ENCODE results near the gene FREM1. TPM values are rescaled to one million over a fixed set of nuclear protein-coding genes. Genes with fewer than 3 reads are reported as not detected.

FREM1 gene
- total RNA-seq, 4 donors from 2014 or later = 1.3 to 5.0 (median 2.2) TPM

- TF ChIP-seq, protein P1, sequence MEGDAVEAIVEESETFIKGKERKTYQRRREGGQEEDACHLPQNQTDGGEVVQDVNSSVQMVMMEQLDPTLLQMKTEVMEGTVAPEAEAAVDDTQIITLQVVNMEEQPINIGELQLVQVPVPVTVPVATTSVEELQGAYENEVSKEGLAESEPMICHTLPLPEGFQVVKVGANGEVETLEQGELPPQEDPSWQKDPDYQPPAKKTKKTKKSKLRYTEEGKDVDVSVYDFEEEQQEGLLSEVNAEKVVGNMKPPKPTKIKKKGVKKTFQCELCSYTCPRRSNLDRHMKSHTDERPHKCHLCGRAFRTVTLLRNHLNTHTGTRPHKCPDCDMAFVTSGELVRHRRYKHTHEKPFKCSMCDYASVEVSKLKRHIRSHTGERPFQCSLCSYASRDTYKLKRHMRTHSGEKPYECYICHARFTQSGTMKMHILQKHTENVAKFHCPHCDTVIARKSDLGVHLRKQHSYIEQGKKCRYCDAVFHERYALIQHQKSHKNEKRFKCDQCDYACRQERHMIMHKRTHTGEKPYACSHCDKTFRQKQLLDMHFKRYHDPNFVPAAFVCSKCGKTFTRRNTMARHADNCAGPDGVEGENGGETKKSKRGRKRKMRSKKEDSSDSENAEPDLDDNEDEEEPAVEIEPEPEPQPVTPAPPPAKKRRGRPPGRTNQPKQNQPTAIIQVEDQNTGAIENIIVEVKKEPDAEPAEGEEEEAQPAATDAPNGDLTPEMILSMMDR (IDR thresholded peaks at IDR 0.05) = no peak
- ATAC-seq (ENCODE audit: low FRiP score) = no peak
- no peak for DNase-seq (ENCODE audit: low spot score)
Observed at GRCh38 chr9:14756291-14756690, 153.9 kb downstream of the FREM1 start.

- DNase-seq (ENCODE audit: low spot score) (no peak), ATAC-seq (ENCODE audit: low FRiP score) (no peak)
- TF ChIP-seq, protein P1 (IDR thresholded peaks at IDR 0.05) = no peak
Observed at GRCh38 chr9:14752871-14753270, 157.4 kb downstream of the FREM1 start.

DNA sequence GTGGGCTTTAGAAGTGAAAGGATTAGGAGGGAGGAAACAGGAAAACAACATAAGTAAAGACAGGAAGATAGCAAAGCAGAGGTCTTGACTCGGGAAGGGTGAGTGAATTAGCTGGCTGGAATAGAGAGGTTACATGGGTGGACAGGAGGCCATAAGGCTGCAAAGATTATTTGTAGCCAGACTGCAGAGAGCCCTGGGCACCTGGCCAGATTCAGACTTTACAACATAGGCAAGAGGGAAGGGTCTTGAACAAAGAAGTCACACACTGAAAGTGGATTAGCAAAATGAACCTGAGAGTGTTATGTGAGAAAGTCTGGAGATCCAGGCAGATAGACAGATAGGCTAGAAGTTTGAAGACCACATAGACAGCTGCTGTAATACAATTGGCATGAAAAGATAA, 158.0 kb downstream of the FREM1 start:
- TF ChIP-seq, protein P1 (IDR thresholded peaks at IDR 0.05) = no peak
- DNase-seq (ENCODE audit: low spot score) (no peak), ATAC-seq (ENCODE audit: low FRiP score) (no peak)

DNA sequence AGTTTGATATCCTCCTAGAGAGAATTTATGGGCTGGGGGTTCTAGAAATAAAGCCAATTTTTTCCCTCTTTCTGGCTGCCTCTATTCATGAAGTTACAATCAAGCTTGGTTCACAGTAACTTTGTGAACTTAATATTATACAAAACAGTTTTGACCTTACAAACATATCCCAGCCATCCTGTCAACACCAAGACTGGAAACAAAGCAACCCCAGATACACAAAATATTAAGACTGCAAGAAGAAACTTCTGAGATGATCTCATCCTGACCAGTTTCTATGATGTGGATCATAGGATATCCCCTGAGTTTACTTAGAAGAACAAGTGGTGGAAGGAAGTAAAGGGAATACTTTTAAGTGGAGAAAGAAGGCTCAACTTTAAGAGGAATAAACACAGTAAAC, 159.4 kb downstream of the FREM1 start:
- DNase-seq (ENCODE audit: low spot score) (no peak), ATAC-seq (ENCODE audit: low FRiP score) (no peak)
- TF ChIP-seq, protein P1 (IDR thresholded peaks at IDR 0.05) = no peak

GRCh38 chr9:14749741-14750211, 160.5 kb downstream of the FREM1 start:
- TF ChIP-seq, protein P1 (IDR thresholded peaks at IDR 0.05) = no peak
- ATAC-seq (ENCODE audit: low FRiP score) = no peak
- DNase-seq (ENCODE audit: low spot score) = no peak

- no peak for ATAC-seq (ENCODE audit: low FRiP score)
- TF ChIP-seq, protein P1 (IDR thresholded peaks at IDR 0.05) = no peak
Observed at GRCh38 chr9:14748373-14748772, 161.9 kb downstream of the FREM1 start.

GRCh38 chr9:14747111-14747510, 163.1 kb downstream of the FREM1 start:
- DNase-seq (ENCODE audit: low spot score) = no peak
- TF ChIP-seq, protein P1 (IDR thresholded peaks at IDR 0.05) = no peak
- ATAC-seq (ENCODE audit: low FRiP score) = no peak

More at GRCh38 chr9:14748373-14748772, 161.9 kb downstream of the FREM1 start:
- DNase-seq (ENCODE audit: low spot score) = no peak
